ENCODE results near the gene AFAP1. TPM values are rescaled to one million over a fixed set of nuclear protein-coding genes. Genes with fewer than 3 reads are reported as not detected.

Gene AFAP1
- total RNA-seq, 1 donor from 2014 or later: 67.9 TPM

- Histone ChIP-seq H3K36me3 (ENCODE audit: insufficient read depth, low read length) (peaks cover 24% of the 10 kb centered on the region), H3K27ac (ENCODE audit: low read depth, low read length) (peak overlapping the region; percentile 96), H3K27me3 (ENCODE audit: insufficient read depth, low read length) (no peaks in the 10 kb centered on the region), H3K4me3 (ENCODE audit: insufficient read depth, low read depth, low read length) (no peak overlapping the region), H3K9me3 (ENCODE audit: insufficient read depth, low read depth, low read length) (no peaks in the 10 kb centered on the region), H4K20me1 (ENCODE audit: insufficient read depth, low read length) (no peaks in the 10 kb centered on the region), H3K4me2 (ENCODE audit: low read length) (peak overlapping the region; percentile 64), H3K4me1 (ENCODE audit: insufficient read depth, low read length) (peaks cover 57% of the 10 kb centered on the region), H3K79me2 (ENCODE audit: insufficient read depth, low read length) (peaks cover 78% of the 10 kb centered on the region), H3K9ac (ENCODE audit: low read length) (peak overlapping the region; percentile 79), H2AFZ (ENCODE audit: low read depth, low read length) (no peak overlapping the region)
- peaks cover 26% of the 10 kb centered on the region for H3K36me3 Mint-ChIP-seq (ENCODE audit: low read depth, unreplicated experiment)
- peaks cover 46% of the 10 kb centered on the region for H3K4me1 Mint-ChIP-seq (ENCODE audit: low read depth, unreplicated experiment)
- no peaks in the 10 kb centered on the region for H3K27me3 Mint-ChIP-seq (ENCODE audit: low read depth, unreplicated experiment)
- TF ChIP-seq EZH2 (IDR thresholded peaks at IDR 0.05; ENCODE audit: insufficient read depth, low read length): no peak
- no peak for TF ChIP-seq CTCF (IDR thresholded peaks at IDR 0.05; ENCODE audit: insufficient read depth, low read depth, low read length)
- H3K9me3 Mint-ChIP-seq (ENCODE audit: unreplicated experiment): peaks cover 2% of the 10 kb centered on the region
- peak; percentile 99 for DNase-seq (ENCODE audit: low read depth)
- peak overlapping the region; percentile 99 for H3K27ac Mint-ChIP-seq (ENCODE audit: unreplicated experiment)
- peak overlapping the region; percentile 58 for H3K4me3 Mint-ChIP-seq (ENCODE audit: unreplicated experiment)
- peak; percentile 97 for FAIRE-seq
Measured at GRCh38 chr4:7861440-7861881, 78.2 kb downstream of the AFAP1 start.

GRCh38 chr4:7860600-7861163 lies 79.0 kb downstream of the AFAP1 start:
- Mint-ChIP-seq H3K4me3 (ENCODE audit: unreplicated experiment) (peak overlapping the region; percentile 16), H3K27me3 (ENCODE audit: low read depth, unreplicated experiment) (no peaks in the 10 kb centered on the region), H3K9me3 (ENCODE audit: unreplicated experiment) (peaks cover 2% of the 10 kb centered on the region), H3K4me1 (ENCODE audit: low read depth, unreplicated experiment) (peaks cover 51% of the 10 kb centered on the region), H3K36me3 (ENCODE audit: low read depth, unreplicated experiment) (peaks cover 24% of the 10 kb centered on the region), H3K27ac (ENCODE audit: unreplicated experiment) (peak overlapping the region; percentile 99)
- no peaks in the 10 kb centered on the region for H3K9me3 ChIP-seq (ENCODE audit: insufficient read depth, low read depth, low read length)
- H3K4me3 ChIP-seq (ENCODE audit: insufficient read depth, low read depth, low read length): peak overlapping the region; percentile 22
- peaks cover 26% of the 10 kb centered on the region for H3K36me3 ChIP-seq (ENCODE audit: insufficient read depth, low read length)
- FAIRE-seq (no peak), DNase-seq (ENCODE audit: low read depth) (no peak)
- H3K4me2 ChIP-seq (ENCODE audit: low read length): peak overlapping the region; percentile 64
- no peak overlapping the region for H2AFZ ChIP-seq (ENCODE audit: low read depth, low read length)
- peaks cover 60% of the 10 kb centered on the region for H3K4me1 ChIP-seq (ENCODE audit: insufficient read depth, low read length)
- H4K20me1 ChIP-seq (ENCODE audit: insufficient read depth, low read length): no peaks in the 10 kb centered on the region
- H3K9ac ChIP-seq (ENCODE audit: low read length): peak overlapping the region; percentile 76
- H3K79me2 ChIP-seq (ENCODE audit: insufficient read depth, low read length): peaks cover 79% of the 10 kb centered on the region
- TF ChIP-seq CTCF (IDR thresholded peaks at IDR 0.05; ENCODE audit: insufficient read depth, low read depth, low read length) (no peak), EZH2 (IDR thresholded peaks at IDR 0.05; ENCODE audit: insufficient read depth, low read length) (no peak)
- H3K27me3 ChIP-seq (ENCODE audit: insufficient read depth, low read length): no peaks in the 10 kb centered on the region
- H3K27ac ChIP-seq (ENCODE audit: low read depth, low read length): peak overlapping the region; percentile 96

- Histone ChIP-seq H2AFZ (ENCODE audit: low read depth, low read length) (no peak overlapping the region), H3K9ac (ENCODE audit: low read length) (no peak overlapping the region), H3K9me3 (ENCODE audit: insufficient read depth, low read depth, low read length) (no peaks in the 10 kb centered on the region), H3K27ac (ENCODE audit: low read depth, low read length) (peak overlapping the region; percentile 96), H3K36me3 (ENCODE audit: insufficient read depth, low read length) (peaks cover 30% of the 10 kb centered on the region), H4K20me1 (ENCODE audit: insufficient read depth, low read length) (no peaks in the 10 kb centered on the region), H3K79me2 (ENCODE audit: insufficient read depth, low read length) (peaks cover 79% of the 10 kb centered on the region), H3K4me3 (ENCODE audit: insufficient read depth, low read depth, low read length) (no peak overlapping the region), H3K27me3 (ENCODE audit: insufficient read depth, low read length) (no peaks in the 10 kb centered on the region), H3K4me1 (ENCODE audit: insufficient read depth, low read length) (peaks cover 66% of the 10 kb centered on the region), H3K4me2 (ENCODE audit: low read length) (no peak overlapping the region)
- TF ChIP-seq EZH2 (IDR thresholded peaks at IDR 0.05; ENCODE audit: insufficient read depth, low read length) (no peak), CTCF (IDR thresholded peaks at IDR 0.05; ENCODE audit: insufficient read depth, low read depth, low read length) (no peak)
- Mint-ChIP-seq H3K27ac (ENCODE audit: unreplicated experiment) (peak overlapping the region; percentile 34), H3K27me3 (ENCODE audit: low read depth, unreplicated experiment) (no peaks in the 10 kb centered on the region), H3K9me3 (ENCODE audit: unreplicated experiment) (peaks cover 2% of the 10 kb centered on the region), H3K4me3 (ENCODE audit: unreplicated experiment) (no peak overlapping the region), H3K36me3 (ENCODE audit: low read depth, unreplicated experiment) (peaks cover 27% of the 10 kb centered on the region), H3K4me1 (ENCODE audit: low read depth, unreplicated experiment) (peaks cover 61% of the 10 kb centered on the region)
- no peak for DNase-seq (ENCODE audit: low read depth)
- no peak for FAIRE-seq
Measured at GRCh38 chr4:7859326-7859725, 80.3 kb downstream of the AFAP1 start.

All from astrocyte (in vitro differentiated cells and primary cell).